GM19193 (cell line): ENCODE results near the gene FOXRED1.

Experiments used
- POLR2A ChIP-seq: IDR thresholded peaks from 4 replicates; pipeline ENCODE4 v1.6.1; 2011; ENCODE audit not compliant: insufficient read depth, insufficient read length; ENCODE audit errors: extremely low read depth

FOXRED1 gene

GRCh38 chr11:126257764-126258163, 11.2 kb upstream of the FOXRED1 start:
- TF ChIP-seq POLR2A: no peak

- peak; percentile 35 for TF ChIP-seq POLR2A
These were observed 6.7 kb upstream of the FOXRED1 start for GRCh38 chr11:126262216-126262615.

- peak; percentile 31 for TF ChIP-seq POLR2A
These were observed 5.5 kb upstream of the FOXRED1 start for GRCh38 chr11:126263489-126263888.

GRCh38 chr11:126265811-126266210, 3.1 kb upstream of the FOXRED1 start:
- no peak for TF ChIP-seq POLR2A

GRCh38 chr11:126267650-126268049, 1.3 kb upstream of the FOXRED1 start:
- TF ChIP-seq POLR2A: no peak

- TF ChIP-seq POLR2A: no peak
These were observed 620 bp upstream of the FOXRED1 start for GRCh38 chr11:126268361-126268707.

- no peak for TF ChIP-seq POLR2A
These were observed 8.4 kb downstream of the FOXRED1 start for GRCh38 chr11:126277322-126277721.

- TF ChIP-seq POLR2A: no peak
These were observed 8.8 kb downstream of the FOXRED1 start for GRCh38 chr11:126277780-126278179.

- TF ChIP-seq POLR2A: no peak
These were observed 10.2 kb downstream of the FOXRED1 start for GRCh38 chr11:126279191-126279590.

- TF ChIP-seq POLR2A: no peak
These were observed 11.6 kb downstream of the FOXRED1 start for GRCh38 chr11:126280595-126280994.

- no peak for TF ChIP-seq POLR2A
These were observed 12.3 kb downstream of the FOXRED1 start for GRCh38 chr11:126281245-126281644.

- TF ChIP-seq POLR2A: no peak
These were observed 12.8 kb downstream of the FOXRED1 start for GRCh38 chr11:126281666-126282175.

GRCh38 chr11:126282361-126282735, 13.4 kb downstream of the FOXRED1 start:
- no peak for TF ChIP-seq POLR2A

- TF ChIP-seq POLR2A: peak; percentile 64
These were observed 14.0 kb downstream of the FOXRED1 start, which contains the start of gene TIRAP for GRCh38 chr11:126282736-126283591. TSS of gene TIRAP (plus strand) at chr11:126283093. CDS start at chr11:126290895, 7,802 bp downstream.

GRCh38 chr11:126284829-126285228, 15.9 kb downstream of the FOXRED1 start:
- no peak for TF ChIP-seq POLR2A

GRCh38 chr11:126288237-126288636, 19.3 kb downstream of the FOXRED1 start:
- TF ChIP-seq POLR2A: no peak

- no peak for TF ChIP-seq POLR2A
These were observed 21.9 kb downstream of the FOXRED1 start for GRCh38 chr11:126290887-126291286.

GRCh38 chr11:126293726-126294125, 24.8 kb downstream of the FOXRED1 start:
- no peak for TF ChIP-seq POLR2A
